Psoas muscle (tissue), 8 donors: ENCODE measurements around the gene RIMBP2. TPM values are rescaled to one million over a fixed set of nuclear protein-coding genes. Genes with fewer than 3 reads are reported as not detected.

Experiments
- ATAC-seq, 4 donors: fragments of 200-7000 bp; cut with Tn5 transposase; one replicate each; pipeline ENCODE4 v1.9.1; 2020; ENCODE audit warnings: moderate library complexity in 3 of 4, mild to moderate bottlenecking in 2 of 4
- DNase-seq, 2 donors: peaks; one replicate each; pipeline ENCODE4 v3.0.0-alpha.2; 2020
- H3K27ac ChIP-seq: fragments of 200-600 bp; one replicate; pipeline ENCODE4 v1.8.0; 2022
- H3K27me3 ChIP-seq, 3 donors: fragments of 200-600 bp in 1 of 3; one replicate each; pipeline versions ENCODE4 v1.6.1 to v1.8.0; 2013 to 2022; ENCODE audit warnings: low read length in 2 of 3, mild to moderate bottlenecking in 2 of 3, moderate library complexity in 1 of 3; ENCODE audit not compliant: insufficient read depth in 3 of 3
- H3K36me3 ChIP-seq, 2 donors: fragments of 200-600 bp in 1 of 2; one replicate each; pipeline versions ENCODE4 v1.6.1 to v1.8.0; 2013 to 2022; ENCODE audit warnings: low read depth in 1 of 2, mild to moderate bottlenecking in 1 of 2, moderate library complexity in 1 of 2; ENCODE audit not compliant: insufficient read depth in 1 of 2
- H3K4me1 ChIP-seq: fragments of 200-600 bp; one replicate; pipeline ENCODE4 v1.8.0; 2022
- H3K4me3 ChIP-seq: fragments of 200-600 bp; one replicate; pipeline ENCODE4 v1.8.0; 2022; ENCODE audit warnings: mild to moderate bottlenecking
- H3K9me3 ChIP-seq: fragments of 200-600 bp; one replicate; pipeline ENCODE4 v1.8.0; 2022
- WGBS, 3 donors: extraction: QIAGEN DNeasy Blood & Tissue Kit; methylation state at CpG; one replicate each; pipeline versions ENCODE4 v1.1.6 to v1.1.7; 2013; 5-methylcytosine and 5-hydroxymethylcytosine counted together
- intact Hi-C, 2 donors: fragments of 100-400 bp; cut with DNase I; formaldehyde crosslinking; loops; one replicate each; pipeline versions ENCODE4 v1.11.0 to v1.14.2; 2022
- polyA plus RNA-seq, 3 donors: library from polyadenylated mRNA; stranded (reverse); fragments of 200-250 nt; gene quantifications; one replicate each; pipeline ENCODE4 v1.2.3, GENCODE V29; 2013
- total RNA-seq, 4 donors: library from RNA; stranded (reverse); fragmentation: NEBNext Ultra II Directional in 2 of 4; extraction: Animal tissue kit (Norgen Biotek cat#: 25700) in 2 of 4; gene quantifications; one replicate each; pipeline versions ENCODE4 v1.2.1 to v1.2.4, GENCODE V29; 2021 to 2023
- TF ChIP-seq, protein P1 (sequence below): fragments of 200-600 bp; IDR thresholded peaks from one replicate; pipeline ENCODE4 v1.8.0; 2022; ENCODE audit warnings: antibody characterized with exemption
- donor health status: healthy with polysubstance abuse.
- donor health status: DM: no; HTN: no; CAD: no; lungs with moderate emphysema.
- donor health status: Bipolar disorder and iron deficiency.
- donor health status: healthy.
- donor health status: DM: yes; HTN: yes; CAD: no.
- donor health status: DM: no; HTN: no; CAD: no.
- donor health status: DM: no; HTN: no; CAD: no.
- donor health status: DM: yes; HTN: yes; CAD: no.

RIMBP2 gene
- total and polyA plus RNA-seq, 7 donors: 0.05 to 1.2 (median 0.21) TPM

DNA sequence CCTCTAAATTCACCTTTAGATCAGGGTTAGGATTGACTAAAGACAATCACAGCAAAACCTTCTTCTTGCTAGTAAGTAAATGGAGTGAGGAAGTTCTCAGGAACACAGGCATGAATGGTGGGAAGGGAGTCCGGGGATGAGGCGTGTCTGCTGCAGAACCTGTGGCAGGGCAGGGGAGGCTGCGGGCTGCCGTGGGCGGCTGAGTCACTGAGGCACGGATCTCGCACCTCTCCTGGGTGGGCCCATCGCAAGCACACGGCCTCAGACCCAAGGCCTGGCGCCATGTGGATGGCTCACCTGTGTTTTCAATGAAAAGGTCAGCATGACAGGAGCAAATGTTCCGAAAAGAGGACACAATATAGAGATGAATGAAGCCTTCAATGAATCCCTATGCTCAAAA is 293.0 kb downstream of the RIMBP2 start:
- H3K36me3 ChIP-seq: no peaks in the 10 kb centered on the region
- H3K4me3 ChIP-seq: no peak overlapping the region
- H3K27ac ChIP-seq: no peak overlapping the region
- ATAC-seq (no peak), DNase-seq (no peak)
- TF ChIP-seq, protein P1, sequence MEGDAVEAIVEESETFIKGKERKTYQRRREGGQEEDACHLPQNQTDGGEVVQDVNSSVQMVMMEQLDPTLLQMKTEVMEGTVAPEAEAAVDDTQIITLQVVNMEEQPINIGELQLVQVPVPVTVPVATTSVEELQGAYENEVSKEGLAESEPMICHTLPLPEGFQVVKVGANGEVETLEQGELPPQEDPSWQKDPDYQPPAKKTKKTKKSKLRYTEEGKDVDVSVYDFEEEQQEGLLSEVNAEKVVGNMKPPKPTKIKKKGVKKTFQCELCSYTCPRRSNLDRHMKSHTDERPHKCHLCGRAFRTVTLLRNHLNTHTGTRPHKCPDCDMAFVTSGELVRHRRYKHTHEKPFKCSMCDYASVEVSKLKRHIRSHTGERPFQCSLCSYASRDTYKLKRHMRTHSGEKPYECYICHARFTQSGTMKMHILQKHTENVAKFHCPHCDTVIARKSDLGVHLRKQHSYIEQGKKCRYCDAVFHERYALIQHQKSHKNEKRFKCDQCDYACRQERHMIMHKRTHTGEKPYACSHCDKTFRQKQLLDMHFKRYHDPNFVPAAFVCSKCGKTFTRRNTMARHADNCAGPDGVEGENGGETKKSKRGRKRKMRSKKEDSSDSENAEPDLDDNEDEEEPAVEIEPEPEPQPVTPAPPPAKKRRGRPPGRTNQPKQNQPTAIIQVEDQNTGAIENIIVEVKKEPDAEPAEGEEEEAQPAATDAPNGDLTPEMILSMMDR: no peak
- H3K27me3 ChIP-seq: no peaks in the 10 kb centered on the region
- no peaks in the 10 kb centered on the region for H3K4me1 ChIP-seq
- intact Hi-C loops: no loop called here
- H3K9me3 ChIP-seq: no peaks in the 10 kb centered on the region
- WGBS, 3 donors: 83 to 95% (median 86%) methylated on average over 11 of the region's 11 CpGs

DNA sequence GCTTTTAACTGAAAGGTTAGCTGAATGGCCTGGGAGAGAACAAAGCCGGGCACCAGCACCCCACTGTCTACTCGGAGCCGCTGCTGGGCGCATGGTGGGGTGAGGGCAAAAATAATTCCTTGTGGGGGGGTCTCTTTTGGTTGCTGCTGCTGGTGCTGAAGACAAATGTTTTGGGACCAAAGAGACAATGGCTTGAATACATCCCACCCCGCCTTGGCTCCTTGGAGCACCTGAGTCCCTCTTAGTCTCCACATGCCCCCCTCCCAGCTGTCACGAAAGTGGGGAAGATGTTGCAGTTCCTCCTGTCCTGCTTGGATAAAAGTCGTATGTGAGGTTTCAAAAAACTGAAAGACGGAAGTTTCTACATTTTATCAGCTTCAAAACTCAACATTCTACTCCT is 293.4 kb downstream of the RIMBP2 start:
- intact Hi-C loops: no loop called here
- Histone ChIP-seq H3K36me3 (no peaks in the 10 kb centered on the region), H3K4me1 (no peaks in the 10 kb centered on the region), H3K4me3 (no peak overlapping the region), H3K27me3 (no peaks in the 10 kb centered on the region), H3K9me3 (no peaks in the 10 kb centered on the region), H3K27ac (no peak overlapping the region)
- ATAC-seq: no peak
- TF ChIP-seq, protein P1: no peak
- no peak for DNase-seq
- WGBS, 3 donors: 93 to 94% (median 93%) methylated on average over 8 of the region's 8 CpGs

DNA sequence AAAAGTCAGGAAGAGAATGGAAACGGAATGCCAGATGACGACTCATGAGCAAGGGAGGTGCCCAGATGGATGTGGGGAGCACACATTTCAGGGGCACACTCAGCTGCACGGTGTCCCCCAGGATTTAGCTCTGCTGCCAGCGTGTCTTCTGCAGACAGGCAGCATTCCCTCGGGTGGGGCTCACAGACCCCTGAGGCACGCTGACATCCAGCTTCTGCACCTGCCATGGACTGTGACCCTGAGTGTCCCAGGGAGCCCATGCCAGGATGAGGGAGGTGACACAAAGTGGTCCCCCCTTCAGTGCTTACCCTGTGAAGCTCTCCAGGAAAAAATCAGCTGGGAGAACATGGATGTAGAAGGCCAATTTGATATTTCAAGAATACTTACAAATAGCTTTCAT is 294.2 kb downstream of the RIMBP2 start:
- TF ChIP-seq, protein P1: no peak
- ATAC-seq: no peak
- H3K4me1 ChIP-seq: no peaks in the 10 kb centered on the region
- no peaks in the 10 kb centered on the region for H3K27me3 ChIP-seq
- DNase-seq: no peak
- intact Hi-C loops: no loop called here
- H3K27ac ChIP-seq: no peak overlapping the region
- H3K9me3 ChIP-seq: no peaks in the 10 kb centered on the region
- no peak overlapping the region for H3K4me3 ChIP-seq
- 25 to 44% (median 27%) methylated on average over 6 of the region's 6 CpGs for WGBS, 3 donors
- no peaks in the 10 kb centered on the region for H3K36me3 ChIP-seq

DNA sequence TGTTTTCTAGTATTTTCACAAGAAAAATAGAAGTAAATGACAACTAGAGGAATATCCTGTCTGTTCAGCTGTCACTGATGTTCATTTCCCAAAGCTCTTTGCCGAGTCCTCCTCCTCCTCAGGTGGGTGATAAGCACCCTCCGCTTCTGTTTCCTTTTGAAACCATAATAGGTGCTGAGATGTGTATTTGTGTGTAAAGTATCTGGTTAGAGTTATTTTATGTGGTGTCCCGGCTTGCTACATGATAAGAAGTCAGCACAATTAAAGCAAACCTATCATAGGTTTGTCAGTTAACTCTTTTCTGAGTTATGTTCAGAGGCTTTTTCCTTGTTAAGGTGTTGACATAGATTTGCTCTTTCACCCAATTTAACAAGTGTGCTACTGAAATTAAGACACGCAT is 296.0 kb downstream of the RIMBP2 start:
- no peaks in the 10 kb centered on the region for H3K4me1 ChIP-seq
- no peaks in the 10 kb centered on the region for H3K36me3 ChIP-seq
- H3K27ac ChIP-seq: no peak overlapping the region
- intact Hi-C loops: no loop called here
- WGBS, 3 donors: 87 to 90% (median 89%) methylated on average over 4 of the region's 4 CpGs
- no peaks in the 10 kb centered on the region for H3K9me3 ChIP-seq
- H3K27me3 ChIP-seq: no peaks in the 10 kb centered on the region
- no peak for DNase-seq
- TF ChIP-seq, protein P1: no peak
- ATAC-seq: no peak
- no peak overlapping the region for H3K4me3 ChIP-seq

DNA sequence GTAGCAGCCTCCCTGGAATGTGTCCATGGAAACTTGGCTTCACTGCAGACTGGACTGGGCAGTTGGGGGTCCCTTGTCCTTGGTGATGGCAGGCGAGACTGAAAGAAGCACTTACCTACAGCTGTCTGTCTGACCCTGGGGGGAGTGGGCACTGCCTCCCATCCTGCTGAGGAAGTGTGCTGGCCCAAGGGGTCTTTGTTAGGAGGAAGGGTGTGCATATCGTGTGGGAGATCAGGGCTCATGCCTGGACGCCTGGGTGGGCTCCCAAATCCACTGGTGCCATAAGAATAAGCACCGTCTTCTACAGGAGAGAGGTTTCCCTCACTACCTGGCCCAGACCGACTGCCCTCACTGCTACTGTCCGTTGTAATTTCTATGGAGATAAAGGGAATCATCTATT is 297.0 kb downstream of the RIMBP2 start:
- TF ChIP-seq, protein P1: no peak
- Histone ChIP-seq H3K4me3 (no peak overlapping the region), H3K27me3 (no peaks in the 10 kb centered on the region), H3K4me1 (no peaks in the 10 kb centered on the region), H3K9me3 (no peaks in the 10 kb centered on the region), H3K27ac (no peak overlapping the region), H3K36me3 (no peaks in the 10 kb centered on the region)
- no peak for DNase-seq
- intact Hi-C loops: no loop called here
- ATAC-seq: no peak
- WGBS, 3 donors: 79 to 83% (median 81%) methylated on average over 6 of the region's 6 CpGs
